Sigmoid colon (tissue), 7 donors: ENCODE measurements around the gene VEGFD. TPM values are rescaled to one million over a fixed set of nuclear protein-coding genes. Genes with fewer than 3 reads are reported as not detected.

Experiments used
- DNase-seq: peaks from one replicate; pipeline ENCODE4 v3.0.0-alpha.2; 2019
- H3K27ac ChIP-seq, 4 donors: fragments of 200-600 bp; sonication (generic); one replicate each; pipeline ENCODE4 v1.5.1; 2016 to 2019; ENCODE audit warnings: mild to moderate bottlenecking in 1 of 4
- H3K27me3 ChIP-seq, 3 donors: fragments of 200-600 bp; sonication (generic); one replicate each; pipeline ENCODE4 v1.5.1; 2019; ENCODE audit warnings: mild to moderate bottlenecking in 1 of 3
- H3K36me3 ChIP-seq, 4 donors: fragments of 200-600 bp; sonication (generic); one replicate each; pipeline ENCODE4 v1.5.1; 2016 to 2019
- H3K4me1 ChIP-seq, 4 donors: fragments of 200-600 bp; sonication (generic); one replicate each; pipeline ENCODE4 v1.5.1; 2017 to 2019
- H3K4me3 ChIP-seq, 4 donors: fragments of 200-600 bp; sonication (generic); one replicate each; pipeline ENCODE4 v1.5.1; 2017 to 2019; ENCODE audit warnings: mild to moderate bottlenecking in 2 of 4, moderate library complexity in 1 of 4
- H3K9me3 ChIP-seq, 4 donors: fragments of 200-600 bp in 3 of 4; sonication (generic) in 3 of 4; one replicate each; pipeline versions ENCODE4 v1.5.1 to v1.6.1; 2013 to 2019
- CTCF ChIP-seq, 4 experiments: fragments of 450-650 bp in 3 of 4; fragments of 200-600 bp in 1 of 4; IDR thresholded peaks; one replicate each; pipeline ENCODE4 v1.5.1; 2016 to 2019; ENCODE audit warnings: antibody characterized with exemption in 4 of 4, mild to moderate bottlenecking in 3 of 4, moderate library complexity in 2 of 4
- EP300 ChIP-seq, 4 donors: sonication (generic); formaldehyde crosslinking; IDR thresholded peaks; one replicate each; pipeline ENCODE4 v1.6.1; 2017; ENCODE audit warnings: antibody characterized with exemption in 4 of 4
- POLR2A ChIP-seq, 2 donors: fragments of 450-650 bp; IDR thresholded peaks; one replicate each; pipeline ENCODE4 v1.6.1; 2016; ENCODE audit warnings: antibody characterized with exemption in 2 of 2, mild to moderate bottlenecking in 2 of 2, moderate library complexity in 2 of 2
- POLR2AphosphoS5 ChIP-seq, 4 donors: sonication (generic); formaldehyde crosslinking; IDR thresholded peaks; one replicate each; pipeline ENCODE4 v1.6.1; 2017; ENCODE audit warnings: antibody characterized with exemption in 4 of 4
- WGBS, 2 donors: extraction: QIAGEN DNeasy Blood & Tissue Kit; methylation state at CpG; one replicate each; pipeline ENCODE4 v1.1.7; 2013; 5-methylcytosine and 5-hydroxymethylcytosine counted together
- intact Hi-C: fragments of 100-400 bp; cut with DNase I; formaldehyde crosslinking; loops from one replicate; pipeline ENCODE4 v1.15.1; 2023
- polyA plus RNA-seq, 3 donors: library from polyadenylated mRNA; stranded (reverse); fragments of 200-250 nt; gene quantifications; one replicate each; pipeline ENCODE4 v1.2.3, GENCODE V29; 2013
- total RNA-seq, 4 donors: library from RNA; depleted of rRNA; stranded (reverse); fragments of >200 nt; gene quantifications; one replicate each; pipeline ENCODE4 v1.1.0, GENCODE V29; 2016
- donor health status: healthy with polysubstance abuse.
- donor health status: Bipolar disorder and iron deficiency.
- donor health status: healthy.

The VEGFD gene
- total and polyA plus RNA-seq, 7 donors, result 0.41 to 11.4 (median 2.9) TPM; not detected in 1

- H3K4me1 ChIP-seq, result no peaks in the 10 kb centered on the region
- no peak overlapping the region for H3K4me3 ChIP-seq
- no peaks in the 10 kb centered on the region for H3K9me3 ChIP-seq
- intact Hi-C loops, result no loop called here
- no peak for DNase-seq
- no peaks in the 10 kb centered on the region for H3K27me3 ChIP-seq
- no peak overlapping the region for H3K27ac ChIP-seq
- no peaks in the 10 kb centered on the region for H3K36me3 ChIP-seq
- TF ChIP-seq POLR2AphosphoS5 (IDR thresholded peaks at IDR 0.05) (no peak), EP300 (IDR thresholded peaks at IDR 0.05) (no peak), POLR2A (IDR thresholded peaks at IDR 0.05) (no peak), CTCF (IDR thresholded peaks at IDR 0.05) (no peak)
Measured at GRCh38 chrX:15398874-15399273, 14.7 kb upstream of the VEGFD start.

GRCh38 chrX:15395789-15396188, 11.6 kb upstream of the VEGFD start:
- intact Hi-C loops, result no loop called here
- 88 to 97% methylated on average over 2 of the region's 2 CpGs for WGBS, 2 donors

GRCh38 chrX:15391850-15392249, 7.6 kb upstream of the VEGFD start:
- H3K36me3 ChIP-seq, result no peaks in the 10 kb centered on the region
- no peaks in the 10 kb centered on the region for H3K27me3 ChIP-seq
- 76 to 92% methylated on average over 4 of the region's 4 CpGs for WGBS, 2 donors
- no peaks in the 10 kb centered on the region for H3K9me3 ChIP-seq
- H3K4me3 ChIP-seq, result no peak overlapping the region
- H3K4me1 ChIP-seq, result no peaks in the 10 kb centered on the region
- no peak for TF ChIP-seq POLR2A (IDR thresholded peaks at IDR 0.05)
- no peak for TF ChIP-seq POLR2AphosphoS5 (IDR thresholded peaks at IDR 0.05)
- no peak for TF ChIP-seq EP300 (IDR thresholded peaks at IDR 0.05)
- TF ChIP-seq CTCF (IDR thresholded peaks at IDR 0.05), result no peak
- intact Hi-C loops, result no loop called here
- H3K27ac ChIP-seq, result no peak overlapping the region
- no peak for DNase-seq

More at GRCh38 chrX:15395789-15396188, 11.6 kb upstream of the VEGFD start:
- no peaks in the 10 kb centered on the region for H3K36me3 ChIP-seq
- no peak for DNase-seq
- TF ChIP-seq EP300 (IDR thresholded peaks at IDR 0.05) (no peak), POLR2AphosphoS5 (IDR thresholded peaks at IDR 0.05) (no peak), CTCF (IDR thresholded peaks at IDR 0.05) (no peak), POLR2A (IDR thresholded peaks at IDR 0.05) (no peak)
- H3K4me3 ChIP-seq, result no peak overlapping the region
- H3K9me3 ChIP-seq, result no peaks in the 10 kb centered on the region
- no peaks in the 10 kb centered on the region for H3K27me3 ChIP-seq
- no peaks in the 10 kb centered on the region for H3K4me1 ChIP-seq
- H3K27ac ChIP-seq, result no peak overlapping the region

- no peaks in the 10 kb centered on the region for H3K27me3 ChIP-seq
- WGBS, 2 donors, result 83 to 86% methylated on average over 8 of the region's 8 CpGs
- H3K36me3 ChIP-seq, result no peaks in the 10 kb centered on the region
- no peak overlapping the region for H3K4me3 ChIP-seq
- H3K9me3 ChIP-seq, result no peaks in the 10 kb centered on the region
- no peak overlapping the region for H3K27ac ChIP-seq
- H3K4me1 ChIP-seq, result no peaks in the 10 kb centered on the region
- DNase-seq, result no peak
- TF ChIP-seq CTCF (IDR thresholded peaks at IDR 0.05), result no peak
- no peak for TF ChIP-seq POLR2A (IDR thresholded peaks at IDR 0.05)
- TF ChIP-seq POLR2AphosphoS5 (IDR thresholded peaks at IDR 0.05), result no peak
- TF ChIP-seq EP300 (IDR thresholded peaks at IDR 0.05), result no peak
- intact Hi-C loops, result no loop called here
Measured at GRCh38 chrX:15382813-15383212, 1.4 kb downstream of the VEGFD start.

- TF ChIP-seq EP300 (IDR thresholded peaks at IDR 0.05) (no peak), POLR2A (IDR thresholded peaks at IDR 0.05) (no peak), POLR2AphosphoS5 (IDR thresholded peaks at IDR 0.05) (no peak), CTCF (IDR thresholded peaks at IDR 0.05) (no peak)
- Histone ChIP-seq H3K4me1 (no peaks in the 10 kb centered on the region), H3K4me3 (no peak overlapping the region), H3K9me3 (no peaks in the 10 kb centered on the region), H3K36me3 (no peaks in the 10 kb centered on the region), H3K27me3 (no peaks in the 10 kb centered on the region), H3K27ac (no peak overlapping the region)
- intact Hi-C loops, result no loop called here
- DNase-seq, result no peak
- 88 to 93% methylated on average over 1 of the region's 1 CpG for WGBS, 2 donors
Measured at GRCh38 chrX:15376956-15377355, 7.3 kb downstream of the VEGFD start.
